Measurements from ENCODE around the gene KLF8.

The KLF8 gene

DNA sequence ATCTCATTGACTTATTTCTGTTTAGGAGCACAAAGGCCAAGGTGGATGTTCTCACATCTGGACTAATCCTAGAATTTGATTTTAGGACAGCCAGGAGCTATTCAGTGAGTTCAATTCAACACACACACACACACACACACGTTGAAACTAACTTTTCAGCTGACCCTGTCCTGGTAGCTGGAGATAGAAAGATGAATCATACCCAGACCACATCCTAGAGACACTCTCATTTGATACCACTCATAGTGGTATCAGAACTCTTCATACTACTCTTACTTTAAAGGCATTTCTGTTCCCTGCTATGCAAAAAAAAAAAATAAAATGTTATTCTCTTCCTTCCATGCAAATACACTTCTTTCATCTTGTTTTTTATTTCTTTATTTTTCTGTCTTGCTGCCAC, 36.7 kb downstream of the KLF8 start:
- H3K27ac ChIP-seq, result no peak overlapping the region
- TF ChIP-seq, protein P1, sequence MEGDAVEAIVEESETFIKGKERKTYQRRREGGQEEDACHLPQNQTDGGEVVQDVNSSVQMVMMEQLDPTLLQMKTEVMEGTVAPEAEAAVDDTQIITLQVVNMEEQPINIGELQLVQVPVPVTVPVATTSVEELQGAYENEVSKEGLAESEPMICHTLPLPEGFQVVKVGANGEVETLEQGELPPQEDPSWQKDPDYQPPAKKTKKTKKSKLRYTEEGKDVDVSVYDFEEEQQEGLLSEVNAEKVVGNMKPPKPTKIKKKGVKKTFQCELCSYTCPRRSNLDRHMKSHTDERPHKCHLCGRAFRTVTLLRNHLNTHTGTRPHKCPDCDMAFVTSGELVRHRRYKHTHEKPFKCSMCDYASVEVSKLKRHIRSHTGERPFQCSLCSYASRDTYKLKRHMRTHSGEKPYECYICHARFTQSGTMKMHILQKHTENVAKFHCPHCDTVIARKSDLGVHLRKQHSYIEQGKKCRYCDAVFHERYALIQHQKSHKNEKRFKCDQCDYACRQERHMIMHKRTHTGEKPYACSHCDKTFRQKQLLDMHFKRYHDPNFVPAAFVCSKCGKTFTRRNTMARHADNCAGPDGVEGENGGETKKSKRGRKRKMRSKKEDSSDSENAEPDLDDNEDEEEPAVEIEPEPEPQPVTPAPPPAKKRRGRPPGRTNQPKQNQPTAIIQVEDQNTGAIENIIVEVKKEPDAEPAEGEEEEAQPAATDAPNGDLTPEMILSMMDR (conservative IDR thresholded peaks at IDR 0.05), result no peak
- no peak for TF ChIP-seq ZFX (IDR thresholded peaks at IDR 0.05)

GRCh38 chrX:56278692-56279091, 46.5 kb downstream of the KLF8 start:
- H3K27ac ChIP-seq, result no peak overlapping the region
- TF ChIP-seq ZFX (IDR thresholded peaks at IDR 0.05), result no peak
- TF ChIP-seq, protein P1 (conservative IDR thresholded peaks at IDR 0.05), result no peak

GRCh38 chrX:56279863-56280262, 47.7 kb downstream of the KLF8 start:
- TF ChIP-seq ZFX (IDR thresholded peaks at IDR 0.05), result no peak
- TF ChIP-seq, protein P1 (conservative IDR thresholded peaks at IDR 0.05), result no peak
- no peak overlapping the region for H3K27ac ChIP-seq

- no peak overlapping the region for H3K27ac ChIP-seq
- no peak for TF ChIP-seq ZFX (IDR thresholded peaks at IDR 0.05)
- TF ChIP-seq, protein P1 (conservative IDR thresholded peaks at IDR 0.05), result peak; percentile 43
Measured at GRCh38 chrX:56281789-56282188, 49.6 kb downstream of the KLF8 start.

- TF ChIP-seq ZFX (IDR thresholded peaks at IDR 0.05), result no peak
- TF ChIP-seq, protein P1 (conservative IDR thresholded peaks at IDR 0.05), result no peak
Measured at GRCh38 chrX:56284269-56284668, 52.1 kb downstream of the KLF8 start.

GRCh38 chrX:56288608-56289007, 56.5 kb downstream of the KLF8 start:
- TF ChIP-seq, protein P1 (conservative IDR thresholded peaks at IDR 0.05), result no peak
- TF ChIP-seq ZFX (IDR thresholded peaks at IDR 0.05), result no peak
- no peak overlapping the region for H3K27ac ChIP-seq

More at GRCh38 chrX:56284269-56284668, 52.1 kb downstream of the KLF8 start:
- no peak overlapping the region for H3K27ac ChIP-seq

GRCh38 chrX:56289449-56289848, 57.3 kb downstream of the KLF8 start:
- no peak for TF ChIP-seq ZFX (IDR thresholded peaks at IDR 0.05)
- TF ChIP-seq, protein P1 (conservative IDR thresholded peaks at IDR 0.05), result no peak
- H3K27ac ChIP-seq, result no peak overlapping the region

Data from C4-2B (cell line).